Activated naive CD4-positive, alpha-beta T cell treated with anti-CD3 and anti-CD28 coated beads, Interleukin-2, amount 50 U/mL, for 16 hours (primary cell): ENCODE measurements around the gene CACNA1C.

Experiments
- DNase-seq: peaks from one replicate; pipeline ENCODE4 v3.0.0-alpha.2; 2020

The CACNA1C gene

DNA sequence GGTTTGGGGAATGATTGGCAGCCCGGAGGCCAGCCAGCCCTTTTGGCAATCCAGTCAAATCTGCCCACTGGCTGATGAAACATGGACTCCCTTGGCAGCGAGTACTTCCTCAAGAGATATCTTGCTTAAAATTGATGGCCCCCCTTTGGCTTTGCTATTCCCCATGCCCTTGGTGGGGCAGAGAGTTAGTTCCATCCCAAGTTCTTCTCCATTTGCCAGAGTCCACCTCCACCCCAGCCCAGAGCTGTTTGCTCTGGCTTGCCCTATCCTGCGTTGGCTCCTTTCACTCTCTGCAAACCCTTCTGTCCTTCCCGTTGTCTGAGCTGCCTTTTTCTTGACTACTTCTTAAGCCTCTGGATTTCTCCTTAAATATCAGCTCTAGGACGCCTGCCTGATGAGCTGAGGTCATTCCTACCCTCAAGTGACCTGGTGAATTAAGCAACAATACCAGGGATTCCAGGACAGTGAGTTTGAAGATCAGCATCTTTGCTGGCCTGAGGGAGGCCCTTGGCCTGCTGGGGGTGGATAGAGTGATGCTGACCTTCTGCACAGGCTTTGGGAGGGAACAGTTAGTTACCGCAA, 212.0 kb downstream of the CACNA1C start:
- no peak for DNase-seq

DNA sequence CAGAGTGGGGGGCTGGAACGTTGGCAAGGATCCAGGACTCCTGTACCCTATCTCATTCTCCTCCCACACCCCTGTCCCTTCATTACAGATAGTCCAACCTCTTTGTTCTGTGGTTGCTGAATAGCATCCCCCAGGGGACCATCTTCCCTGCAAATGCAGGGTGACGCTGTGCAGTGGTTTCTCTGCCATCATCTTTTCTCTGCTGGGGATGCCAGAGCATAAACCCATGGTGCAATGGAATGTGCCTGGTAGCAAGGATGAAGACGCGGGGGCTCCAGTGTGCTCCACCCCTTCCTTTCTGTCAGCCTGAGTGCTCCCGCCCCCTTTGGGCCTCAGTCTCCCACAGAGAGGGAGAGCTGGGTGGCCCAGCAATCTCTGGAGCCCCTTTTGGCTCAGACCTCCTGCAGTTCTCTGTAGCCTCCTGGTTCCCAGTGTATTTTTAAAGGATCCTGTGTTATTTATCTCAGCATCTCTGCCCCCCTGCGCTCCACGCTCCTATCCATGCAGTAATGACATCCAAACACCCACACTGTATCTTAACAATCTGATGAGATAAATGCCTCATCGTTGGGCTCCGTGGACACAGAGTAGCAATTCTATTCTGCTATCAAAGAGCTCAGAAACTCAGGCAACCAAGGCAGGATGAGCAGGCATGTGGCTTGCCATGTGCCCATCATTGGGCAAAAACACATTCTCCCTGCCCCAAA, 212.8 kb downstream of the CACNA1C start:
- DNase-seq, result no peak

GRCh38 chr12:2266666-2267620, 214.2 kb downstream of the CACNA1C start:
- DNase-seq, result no peak

DNA sequence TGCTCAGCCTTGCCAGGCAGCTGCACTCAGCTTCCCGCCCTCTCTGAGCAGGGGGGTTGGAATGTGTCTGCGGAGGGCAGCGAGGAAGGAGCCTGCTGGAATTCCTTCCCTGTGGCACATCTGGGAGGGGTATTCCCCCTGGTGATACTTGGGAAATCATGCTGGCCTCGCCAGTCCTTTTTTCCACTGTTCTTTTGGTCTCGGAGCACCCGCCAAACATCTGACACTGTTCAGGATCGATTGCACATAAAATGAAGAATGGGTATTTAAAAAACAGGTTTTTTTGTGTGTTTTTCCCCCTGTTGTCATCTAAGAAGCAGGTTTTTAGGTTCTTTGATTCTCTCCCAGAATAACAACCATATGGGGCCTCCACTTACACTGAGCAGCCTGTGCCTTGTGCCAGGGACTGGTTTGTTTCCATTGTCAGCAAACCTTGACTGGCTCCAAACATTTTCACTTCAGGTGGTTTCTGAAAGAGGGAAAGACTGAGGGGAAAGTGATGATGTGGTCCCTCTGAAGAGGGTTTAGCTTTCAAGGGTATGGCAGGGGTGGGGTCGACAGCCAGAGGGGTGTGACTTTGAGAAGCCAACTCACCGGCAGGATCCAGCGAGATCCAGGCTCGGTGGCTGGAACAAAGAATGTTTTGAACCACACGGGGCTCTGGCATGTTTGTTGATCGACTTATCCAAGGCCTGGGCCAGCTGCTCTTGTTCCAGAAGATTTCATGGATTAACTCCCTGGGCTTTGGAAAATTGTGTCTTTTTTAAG, 215.1 kb downstream of the CACNA1C start:
- DNase-seq, result no peak

DNA sequence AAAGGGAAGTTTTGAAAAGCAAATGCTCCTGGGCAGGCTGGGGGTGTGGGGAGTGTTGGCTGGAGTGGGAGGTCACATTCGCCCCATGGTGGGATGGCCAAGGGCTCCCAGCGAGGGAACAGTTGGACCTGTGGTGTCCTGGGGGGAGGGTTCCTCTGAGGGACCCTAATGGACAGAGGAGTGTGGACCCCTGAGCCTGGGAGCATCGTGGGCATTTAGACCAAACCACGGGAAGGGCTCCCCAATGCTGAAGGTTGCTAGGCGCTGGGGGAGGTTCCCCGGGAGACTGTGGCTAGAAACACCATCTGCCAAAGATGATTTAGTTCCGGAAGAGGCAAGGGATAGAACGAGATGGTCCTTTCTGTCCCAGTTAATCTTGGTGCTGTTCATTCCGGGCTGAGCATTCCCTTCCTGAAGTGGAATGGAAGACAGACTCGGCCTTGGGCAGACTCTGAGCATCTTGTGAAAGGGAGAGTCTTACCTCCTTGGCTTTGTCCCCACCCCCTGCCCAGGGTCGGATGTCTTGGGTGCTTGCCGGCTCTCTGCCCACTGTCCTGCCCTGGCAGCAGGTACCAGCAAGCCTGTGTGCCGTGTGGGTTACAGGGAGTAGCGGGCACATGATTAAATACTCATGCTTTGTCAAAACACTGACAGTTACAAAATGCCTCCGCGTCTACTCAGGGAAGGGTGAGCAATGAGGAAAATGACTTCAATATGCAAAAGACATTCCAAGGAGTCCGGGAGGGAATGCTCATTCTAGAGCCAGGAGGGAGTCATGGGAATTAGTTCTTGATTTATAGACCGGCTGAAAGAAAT, 215.9 kb downstream of the CACNA1C start:
- DNase-seq, result no peak

DNA sequence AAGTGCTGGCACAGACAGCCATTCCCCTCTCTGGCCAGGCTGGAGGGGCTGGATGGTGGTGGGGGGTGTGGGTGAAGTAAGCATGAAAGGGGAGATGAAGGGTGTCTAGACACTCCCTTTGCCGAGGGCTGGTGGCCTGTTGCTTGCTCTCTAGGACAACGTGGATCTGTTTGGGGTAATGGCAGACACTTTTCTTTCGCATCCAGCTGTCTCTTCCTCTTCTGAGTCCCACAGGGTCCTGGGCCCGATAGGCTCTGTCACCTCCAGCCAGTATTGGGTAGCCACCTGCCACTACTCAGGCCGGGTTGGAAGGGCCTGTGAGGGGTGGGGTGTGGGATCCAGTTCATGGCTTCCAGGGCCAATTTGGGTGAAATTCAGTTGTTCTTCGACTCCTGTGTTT, 218.1 kb downstream of the CACNA1C start:
- DNase-seq, result no peak

DNA sequence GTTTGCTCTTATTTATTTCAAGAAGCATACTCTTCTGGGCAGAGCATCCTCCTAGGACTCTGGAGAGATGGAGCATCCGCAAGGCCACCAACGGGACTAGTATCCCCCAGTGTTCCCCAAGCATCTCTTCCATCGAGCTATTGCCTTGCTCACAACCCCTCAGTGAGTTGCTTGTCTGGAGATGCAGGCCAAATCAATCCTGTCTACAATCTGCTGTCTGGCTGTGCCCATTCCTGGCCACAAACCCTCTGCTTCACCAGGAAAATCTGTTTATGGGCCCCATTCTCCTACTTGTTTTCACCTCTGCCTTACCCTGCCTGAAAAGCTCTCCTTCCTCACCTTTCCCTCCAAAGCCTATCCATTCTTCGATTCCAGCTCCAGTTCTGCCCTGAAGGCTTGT, 219.2 kb downstream of the CACNA1C start:
- DNase-seq, result no peak

DNA sequence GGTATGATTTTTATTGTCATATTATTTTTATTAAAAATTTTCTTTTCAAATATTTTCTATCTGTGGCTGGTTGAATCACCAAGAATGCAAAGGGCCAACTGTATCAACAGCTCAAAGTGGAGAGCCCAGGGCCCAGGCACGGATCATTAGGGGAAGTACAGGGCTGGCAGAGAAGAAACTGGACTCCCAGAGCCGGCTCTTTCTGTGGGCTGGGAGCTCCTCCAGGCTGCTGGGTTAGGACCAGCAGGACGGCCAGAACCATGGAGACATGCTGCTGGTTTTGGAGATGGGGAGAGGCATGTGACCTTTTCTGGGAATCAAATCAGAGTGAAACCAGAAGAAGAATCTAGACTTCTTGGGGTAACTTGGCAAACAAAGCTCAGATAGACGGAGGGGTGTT, 220.5 kb downstream of the CACNA1C start:
- DNase-seq, result no peak

DNA sequence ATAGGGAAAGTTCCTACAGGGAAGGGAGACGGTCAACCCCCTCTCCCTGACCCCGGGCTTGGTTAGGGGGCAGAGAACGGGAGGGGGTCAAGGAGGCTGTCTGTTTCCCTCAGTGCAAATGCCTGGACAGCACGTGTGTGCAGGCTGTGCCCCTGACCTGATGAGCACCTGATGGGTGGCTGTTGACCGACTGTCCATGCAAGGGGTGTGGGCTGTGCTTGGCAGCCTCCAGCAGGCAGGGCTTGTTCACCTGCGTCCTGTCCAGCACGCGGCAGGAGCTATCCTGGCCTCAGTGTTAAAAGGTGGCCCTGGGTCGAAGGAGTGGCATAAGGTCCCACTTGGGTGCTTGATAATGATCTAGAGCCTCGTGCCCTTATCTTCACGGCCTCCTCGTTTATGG, 221.0 kb downstream of the CACNA1C start:
- DNase-seq, result no peak

DNA sequence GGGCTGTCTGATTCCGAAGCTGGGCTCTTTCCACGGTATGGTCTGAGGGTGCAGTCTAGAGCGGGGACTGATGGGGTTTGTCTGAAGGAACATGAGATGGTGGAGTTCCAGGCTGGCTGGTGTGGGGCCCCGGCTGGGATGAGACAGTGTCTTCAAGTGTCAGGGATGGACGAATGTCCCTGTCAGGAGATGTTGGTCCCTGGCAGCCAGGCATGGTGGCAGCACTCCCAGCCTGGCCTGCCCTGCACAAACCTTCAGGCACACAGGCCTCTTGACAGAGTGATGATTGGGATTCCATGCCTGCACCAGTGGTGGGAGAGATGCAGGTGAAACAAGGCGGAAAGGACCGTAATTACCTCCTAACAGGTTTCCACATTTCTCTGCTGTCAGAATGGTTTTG, 221.9 kb downstream of the CACNA1C start:
- no peak for DNase-seq

GRCh38 chr12:2276288-2277033, 223.7 kb downstream of the CACNA1C start:
- no peak for DNase-seq

DNA sequence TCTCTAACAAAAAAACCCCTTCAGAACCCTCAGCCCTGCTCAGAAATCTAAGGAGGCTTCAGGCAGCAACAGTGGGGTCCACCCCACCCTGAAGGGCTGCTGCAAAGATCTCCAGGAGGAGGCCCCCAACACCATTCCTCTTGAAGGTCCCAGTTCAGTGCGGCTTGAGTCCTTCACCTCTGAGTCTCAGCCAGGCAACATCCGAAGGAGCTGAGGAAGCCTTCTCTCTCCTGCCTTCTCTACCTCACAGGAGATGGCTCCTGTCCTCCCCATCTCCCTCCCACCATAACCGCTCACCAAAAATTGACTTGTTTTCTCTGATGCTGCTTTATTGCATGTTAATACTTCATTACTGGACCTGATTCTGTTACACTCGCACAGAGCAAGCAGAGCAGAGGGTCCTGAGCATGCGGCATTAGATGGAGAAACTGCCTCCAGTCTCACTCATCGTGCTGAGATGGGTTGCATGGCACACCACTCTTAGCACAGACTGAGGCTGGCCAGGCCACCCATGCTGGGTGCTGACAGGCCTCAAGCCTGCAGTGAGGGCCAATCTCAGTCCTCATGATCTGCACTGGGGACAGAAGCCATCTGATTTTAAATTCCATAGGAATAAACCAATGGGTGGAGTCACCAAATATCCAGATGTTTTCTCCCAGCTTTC, 224.8 kb downstream of the CACNA1C start:
- no peak for DNase-seq

GRCh38 chr12:2281446-2281845, 228.7 kb downstream of the CACNA1C start:
- DNase-seq, result no peak

DNA sequence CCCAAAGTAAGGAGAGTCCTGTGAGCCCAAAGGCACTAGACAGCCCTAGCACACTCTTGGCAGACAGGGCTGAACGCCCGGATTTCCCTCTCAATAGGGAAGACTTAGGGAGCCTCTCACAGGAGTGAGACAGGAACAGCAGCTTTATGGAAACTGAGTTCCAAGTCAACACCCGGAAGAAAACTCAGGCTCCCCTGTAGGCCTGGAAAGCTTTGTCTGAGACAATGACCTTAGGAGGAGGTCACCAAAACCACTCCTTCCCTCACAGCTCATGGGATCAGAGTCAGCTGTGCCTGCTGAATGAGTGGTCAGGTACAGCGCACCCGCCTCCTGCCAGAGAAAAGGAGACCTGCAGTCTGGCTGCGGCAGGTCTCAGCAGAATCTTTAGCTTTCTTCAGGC, 229.5 kb downstream of the CACNA1C start:
- DNase-seq, result no peak

- no peak for DNase-seq
Measured at GRCh38 chr12:2283480-2283879, 230.7 kb downstream of the CACNA1C start.

GRCh38 chr12:2283916-2284315, 231.1 kb downstream of the CACNA1C start:
- DNase-seq, result no peak

DNA sequence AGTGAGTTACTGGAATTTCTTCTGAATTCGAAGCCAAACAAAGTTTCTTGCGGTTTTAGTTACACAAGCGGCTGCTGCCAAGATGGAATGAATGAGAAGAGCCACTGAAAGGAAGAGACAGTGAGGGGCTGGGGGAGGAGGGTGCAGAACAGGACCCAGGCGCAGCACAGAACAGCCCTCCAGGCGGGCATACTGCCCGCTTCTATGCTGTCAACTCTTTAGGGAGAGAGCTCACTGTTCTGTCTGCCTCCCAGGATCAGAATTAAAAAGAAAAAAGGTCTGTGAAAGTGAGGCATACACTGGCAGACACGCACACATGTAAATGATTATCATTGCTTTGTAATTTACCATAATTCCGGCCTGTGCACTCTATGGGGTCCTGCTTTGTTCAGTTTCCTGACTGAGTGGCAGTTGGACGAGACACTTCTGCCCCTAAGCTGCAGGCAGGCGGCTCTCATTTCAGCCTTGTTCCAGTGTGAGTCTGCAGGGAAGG, 231.6 kb downstream of the CACNA1C start:
- DNase-seq, result no peak

- DNase-seq, result no peak
Measured at GRCh38 chr12:2284857-2285256, 232.1 kb downstream of the CACNA1C start.

GRCh38 chr12:2285462-2285861, 232.7 kb downstream of the CACNA1C start:
- DNase-seq, result no peak

DNA sequence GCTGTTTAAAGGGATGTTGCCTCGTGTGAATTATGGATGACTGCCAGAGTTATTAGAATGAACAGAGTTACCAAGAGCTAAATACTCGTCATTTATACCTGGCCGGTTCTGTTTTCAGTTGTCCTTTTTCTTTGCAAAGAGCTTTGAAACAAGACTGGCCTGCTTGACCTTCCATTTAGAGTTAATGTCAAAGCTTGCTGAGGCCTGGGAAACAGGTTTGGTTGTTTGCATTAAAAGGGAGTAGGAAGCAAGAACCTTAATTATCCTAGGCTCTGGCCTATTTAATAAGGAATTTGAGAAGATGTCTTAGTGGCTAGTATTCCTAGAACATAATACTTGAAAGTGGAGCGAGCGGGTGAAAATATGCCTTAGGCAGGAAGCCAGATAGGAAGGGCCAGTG, 233.3 kb downstream of the CACNA1C start:
- DNase-seq, result no peak
